LHCN-M2 (cell line): ENCODE measurements around the gene SPTSSB. TPM values are rescaled to one million over a fixed set of nuclear protein-coding genes. Genes with fewer than 3 reads are reported as not detected.

Experiments
- DNase-seq: peaks from one replicate; pipeline ENCODE4 v3.0.0-alpha.2; 2012; ENCODE audit warnings: low read depth
- total RNA-seq: library from RNA; depleted of rRNA; stranded (reverse); fragments of >200 nt; gene quantifications from 2 replicates; pipeline ENCODE4 v1.2.3, GENCODE V29; 2014

Gene SPTSSB
- total RNA-seq, 1 experiment from 2014 or later = not detected

DNA sequence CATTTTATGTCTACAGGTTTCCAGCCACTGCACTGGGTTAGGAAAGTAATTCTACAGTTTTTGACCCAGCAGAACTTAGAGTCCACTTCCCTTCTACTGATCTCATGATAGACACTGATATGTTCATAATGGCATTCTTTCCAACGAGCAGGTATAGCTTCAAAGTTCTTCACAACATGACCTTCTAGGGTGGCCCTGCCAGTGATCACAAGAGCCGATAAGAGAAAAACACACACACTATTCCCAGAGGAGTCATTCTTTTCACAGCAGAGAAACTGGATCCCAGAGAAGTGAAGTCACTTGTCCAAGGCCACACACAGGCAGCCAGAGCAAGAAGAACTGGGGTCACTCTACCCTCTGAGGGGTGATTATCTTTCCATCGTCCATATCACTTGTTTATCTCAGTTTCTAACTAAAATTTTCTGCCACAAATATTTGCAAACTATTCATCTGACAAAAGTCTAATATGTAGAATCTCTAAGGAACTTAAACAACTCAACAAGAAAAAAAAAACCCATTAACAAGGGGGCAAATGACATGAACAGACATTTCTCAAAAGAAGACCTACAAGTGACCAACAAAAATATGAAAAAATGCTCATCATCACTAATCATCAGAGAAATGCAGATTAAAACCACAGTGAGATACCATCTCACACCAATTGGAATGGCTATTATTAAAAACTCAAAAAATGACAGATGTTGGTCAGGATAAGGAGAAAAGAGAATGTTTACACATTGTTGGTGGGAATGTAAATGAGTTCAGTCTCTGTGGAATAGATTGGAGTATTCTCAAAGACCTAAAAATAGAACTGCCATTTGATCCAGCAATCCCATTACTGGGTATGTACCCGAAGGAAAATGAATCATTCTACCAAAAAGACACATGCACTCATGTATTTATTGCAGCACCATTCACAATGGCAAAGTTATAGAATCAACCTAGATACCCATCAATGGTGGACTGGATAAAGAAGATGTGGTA, 31.5 kb downstream of the SPTSSB start:
- peak; percentile 15 for DNase-seq

DNA sequence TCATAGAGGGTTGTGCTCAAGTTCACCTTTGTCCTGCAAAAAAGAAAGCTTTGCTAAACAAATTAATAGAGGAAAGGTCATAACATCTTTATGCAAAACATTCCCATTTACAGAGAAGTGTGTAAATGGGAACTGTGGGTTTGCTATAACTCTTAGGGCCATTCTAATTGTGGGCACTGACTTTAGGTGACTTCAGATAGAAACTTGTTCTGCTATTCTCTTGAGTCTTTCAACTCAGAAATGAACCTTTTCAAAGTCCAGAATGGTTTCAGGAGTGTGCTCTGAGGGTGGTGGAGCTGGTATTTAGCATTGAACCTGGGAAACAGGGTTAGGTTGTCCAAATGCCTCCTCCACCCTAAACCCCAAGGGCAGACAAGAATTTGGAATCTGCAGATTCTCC, 34.0 kb downstream of the SPTSSB start:
- DNase-seq = no peak

DNA sequence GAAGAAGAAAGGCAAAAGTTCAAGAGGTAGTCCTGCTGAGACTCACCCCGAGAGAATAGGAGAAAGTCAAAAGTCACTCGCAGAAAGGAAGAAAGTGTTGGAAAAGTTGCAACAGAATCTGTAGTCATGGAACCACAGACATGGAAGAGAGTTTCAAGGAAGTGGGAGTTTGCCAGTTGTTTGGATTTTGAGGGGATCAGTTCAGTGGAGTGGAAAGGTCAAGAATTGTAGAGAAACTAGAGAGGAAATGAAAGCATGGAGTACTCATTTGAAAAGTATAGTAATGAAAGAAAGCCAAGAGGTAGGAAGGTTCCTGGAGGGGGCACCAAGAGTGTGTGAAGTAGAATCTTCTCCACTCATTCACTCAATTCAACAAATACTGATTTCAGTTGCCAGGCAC, 34.7 kb downstream of the SPTSSB start:
- no peak for DNase-seq

DNA sequence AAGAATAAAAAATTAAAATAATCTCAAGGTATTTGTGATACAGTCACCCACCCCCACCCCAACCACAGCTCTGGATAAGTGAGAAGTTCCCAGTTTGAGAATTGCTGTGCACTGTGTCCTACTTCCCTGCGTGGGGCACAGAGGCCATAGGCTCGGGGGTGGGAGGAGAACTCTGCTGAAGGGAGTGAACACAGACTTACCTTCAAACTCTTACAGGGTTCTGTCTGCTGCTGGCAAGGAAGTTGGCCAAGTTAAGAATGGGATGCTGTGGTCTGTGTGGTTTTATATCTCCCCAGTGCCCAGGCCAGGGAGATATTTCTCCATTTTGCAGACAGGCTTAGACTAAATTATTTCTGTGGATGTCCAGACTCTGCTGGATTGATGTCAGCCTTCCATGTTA, 37.6 kb downstream of the SPTSSB start:
- no peak for DNase-seq

DNA sequence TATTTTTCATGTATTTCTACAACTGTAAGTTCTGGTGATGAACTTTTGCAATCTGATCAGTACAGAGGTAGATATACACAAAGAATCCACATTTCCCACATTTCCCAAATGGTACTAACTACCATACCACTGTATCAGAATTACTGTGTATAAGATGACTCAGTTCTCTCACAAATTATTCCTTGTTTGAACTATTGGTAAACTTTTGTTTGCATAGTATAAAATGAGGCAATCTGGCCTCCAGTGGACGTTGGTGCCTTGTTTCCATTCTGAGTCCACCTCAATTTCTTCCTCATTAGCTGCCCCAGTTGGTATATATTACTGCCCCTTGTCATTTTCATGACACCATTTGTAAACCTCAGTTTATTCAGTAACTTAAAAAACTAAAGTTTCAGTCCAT, 38.5 kb downstream of the SPTSSB start:
- DNase-seq = no peak

DNA sequence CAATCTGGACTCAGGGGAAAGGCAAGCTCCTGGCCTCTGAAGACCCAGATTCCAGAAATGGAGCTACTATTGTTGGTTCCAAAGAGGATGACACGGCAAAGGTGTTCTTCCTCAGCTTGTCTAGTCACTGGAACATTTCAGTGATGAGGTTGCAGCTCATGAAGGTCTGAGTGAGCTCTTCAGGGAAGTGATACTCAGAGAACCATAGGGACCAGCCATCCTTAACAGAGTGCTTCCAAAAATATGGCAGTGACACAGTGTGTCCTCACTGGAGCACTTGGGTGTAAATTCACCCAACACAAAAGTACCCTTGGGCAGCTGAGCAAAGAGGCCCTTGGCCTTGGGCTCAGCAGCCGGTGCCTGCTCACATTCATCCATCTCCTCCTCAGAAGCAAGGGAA, 46.3 kb downstream of the SPTSSB start:
- DNase-seq = no peak

DNA sequence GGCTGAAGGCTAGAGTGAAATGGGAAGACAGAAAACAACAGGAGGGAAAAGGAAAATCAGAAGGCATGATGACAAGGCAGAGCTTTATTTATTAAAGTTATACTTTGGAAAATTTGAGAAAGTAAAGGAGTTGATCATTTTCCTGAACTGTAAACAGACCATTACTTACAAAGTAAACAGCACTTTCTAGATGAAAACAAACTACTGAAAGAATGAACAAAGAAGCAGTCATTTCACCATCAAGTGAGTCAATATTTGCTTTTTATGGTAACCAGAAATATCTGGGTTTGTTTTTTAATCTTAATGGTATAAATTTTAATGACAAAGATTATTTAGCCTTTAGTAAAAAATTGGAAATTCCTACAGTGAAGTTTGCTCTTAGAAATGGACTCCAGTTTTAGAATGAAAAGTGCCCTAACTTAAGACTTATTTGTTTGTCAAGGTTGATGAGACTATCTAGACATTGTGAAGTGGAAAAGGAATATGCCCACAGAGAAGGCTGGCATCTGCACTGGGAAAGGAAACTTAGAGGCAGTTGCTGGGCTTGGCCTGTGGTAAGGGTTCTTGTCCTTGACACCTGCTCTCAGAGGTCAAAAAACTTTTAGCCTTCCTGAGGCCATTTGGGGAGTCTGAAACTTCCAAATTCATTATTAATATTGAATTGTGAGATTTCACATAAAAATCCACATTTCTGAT, 47.2 kb downstream of the SPTSSB start:
- DNase-seq = no peak

DNA sequence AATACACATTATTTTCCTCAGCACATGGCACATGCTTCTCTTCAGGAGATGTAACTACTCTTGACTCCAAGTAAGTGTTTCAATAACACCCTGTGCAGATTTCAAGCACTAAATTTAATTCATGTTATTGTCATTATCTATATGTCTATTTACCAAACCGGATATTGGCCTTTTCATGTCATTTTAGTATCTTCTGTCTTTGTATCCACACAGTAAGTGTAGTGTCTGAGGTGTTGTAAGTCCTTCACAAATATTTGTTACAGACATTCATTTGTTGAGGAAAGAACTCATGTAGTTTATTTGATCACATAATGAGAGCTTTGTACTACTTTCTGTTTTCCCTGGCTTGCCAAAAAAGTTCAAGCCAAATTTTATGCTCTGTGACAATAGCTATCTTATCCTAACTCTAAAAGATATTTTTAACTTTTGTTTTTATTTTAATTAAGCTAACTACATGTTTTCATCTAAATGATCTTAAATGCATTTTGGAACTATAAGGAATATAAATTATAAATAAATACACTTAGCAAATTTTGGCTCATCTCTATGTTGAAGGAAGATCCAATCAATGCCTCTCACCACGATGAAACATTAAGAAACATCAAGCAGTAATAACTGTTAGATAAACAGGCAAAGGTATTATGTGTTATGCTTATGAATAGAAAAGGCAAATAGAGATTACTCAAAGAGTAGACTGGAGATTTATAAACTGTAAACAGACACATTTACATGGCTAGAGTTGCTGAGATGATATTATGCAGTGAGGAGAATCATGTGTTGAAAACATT, 48.3 kb downstream of the SPTSSB start:
- DNase-seq = no peak

DNA sequence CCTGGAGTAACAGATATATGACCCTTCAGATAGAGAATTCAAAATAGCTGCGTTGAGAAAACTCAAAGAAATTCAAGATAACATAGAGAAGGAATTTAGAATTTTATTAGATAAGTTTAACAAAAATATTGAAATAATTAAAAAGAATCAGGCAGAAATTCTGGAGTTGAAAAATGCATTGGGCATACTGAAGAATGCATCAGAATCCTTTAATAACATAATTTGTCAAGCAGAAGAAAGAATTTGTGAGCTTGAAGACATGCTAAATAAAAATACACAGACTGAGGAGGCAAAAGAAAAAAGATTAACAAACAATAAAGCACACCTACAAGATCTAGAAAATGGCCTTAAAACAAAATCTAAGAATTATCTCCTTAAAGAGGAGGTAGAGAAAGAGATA, 50.5 kb downstream of the SPTSSB start:
- DNase-seq = no peak

DNA sequence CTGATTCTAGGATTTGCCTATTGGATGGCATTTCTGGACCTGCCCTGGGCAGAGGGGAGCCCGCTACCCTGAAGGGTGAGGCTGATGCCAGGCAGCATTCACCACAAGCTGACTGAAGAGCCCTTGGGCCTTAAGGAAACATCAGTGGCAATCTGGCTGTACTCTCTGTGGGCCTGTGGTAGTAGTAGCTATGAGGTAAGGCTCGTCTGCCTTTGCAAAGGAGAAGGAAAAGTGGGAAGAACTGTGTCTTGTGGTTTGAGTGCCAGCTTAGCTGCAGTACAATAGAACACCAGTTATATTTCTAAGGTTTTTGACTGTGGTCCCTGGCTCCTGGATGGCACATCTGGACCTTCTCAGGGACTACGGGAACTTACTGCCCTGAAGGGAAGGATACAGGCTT, 51.5 kb downstream of the SPTSSB start:
- DNase-seq = no peak

DNA sequence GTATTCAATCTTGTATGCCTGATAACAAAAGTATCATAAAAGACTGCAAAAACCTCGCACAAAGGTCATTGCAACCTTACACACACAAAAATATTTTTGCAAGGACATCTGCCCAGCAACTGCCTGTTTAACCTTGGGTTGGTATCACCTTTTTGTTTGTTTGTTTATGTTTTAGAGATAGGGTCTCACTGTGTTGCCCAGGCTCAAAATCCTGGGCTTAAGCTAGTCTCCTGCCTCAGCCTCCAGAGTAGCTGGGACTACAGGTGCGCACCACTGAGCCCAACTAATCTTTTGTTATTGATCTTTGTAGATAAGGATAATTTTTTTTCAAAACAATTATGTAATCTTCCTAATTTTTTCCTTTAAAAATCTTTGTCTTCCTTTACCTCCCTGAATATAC, 54.2 kb downstream of the SPTSSB start:
- no peak for DNase-seq

DNA sequence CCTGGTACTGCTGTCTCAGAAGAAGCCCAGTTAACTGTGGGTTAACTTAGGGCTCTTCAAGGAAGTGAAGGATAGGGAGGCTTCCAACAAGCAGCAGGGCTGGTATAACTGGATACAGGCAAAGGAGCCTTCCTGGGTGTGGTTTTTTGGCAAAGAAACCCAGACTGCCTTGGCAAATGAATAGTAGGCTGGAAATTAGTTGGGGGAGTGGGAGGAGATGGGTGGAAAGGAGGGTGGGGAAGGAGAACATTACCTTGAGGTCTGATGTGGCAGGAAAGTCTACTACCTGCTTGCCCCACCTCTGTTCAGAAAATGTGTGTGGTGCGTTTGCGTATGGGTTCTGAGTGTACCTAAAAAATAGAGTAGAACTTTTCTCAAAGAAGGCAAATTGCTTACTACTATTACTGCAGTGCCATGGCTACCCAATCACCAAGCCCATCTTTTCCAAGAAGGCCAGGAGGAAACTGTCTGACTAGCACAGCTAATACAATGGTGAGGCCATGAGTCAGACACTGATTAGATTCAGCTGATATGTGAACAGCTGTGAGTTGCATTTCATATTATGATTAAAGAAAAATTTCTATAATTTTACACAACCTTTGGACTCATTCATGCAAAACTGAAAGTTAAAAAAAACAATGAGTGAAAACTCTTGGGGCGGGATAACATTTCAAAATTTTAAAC, 55.2 kb downstream of the SPTSSB start:
- DNase-seq = peak; percentile 14

DNA sequence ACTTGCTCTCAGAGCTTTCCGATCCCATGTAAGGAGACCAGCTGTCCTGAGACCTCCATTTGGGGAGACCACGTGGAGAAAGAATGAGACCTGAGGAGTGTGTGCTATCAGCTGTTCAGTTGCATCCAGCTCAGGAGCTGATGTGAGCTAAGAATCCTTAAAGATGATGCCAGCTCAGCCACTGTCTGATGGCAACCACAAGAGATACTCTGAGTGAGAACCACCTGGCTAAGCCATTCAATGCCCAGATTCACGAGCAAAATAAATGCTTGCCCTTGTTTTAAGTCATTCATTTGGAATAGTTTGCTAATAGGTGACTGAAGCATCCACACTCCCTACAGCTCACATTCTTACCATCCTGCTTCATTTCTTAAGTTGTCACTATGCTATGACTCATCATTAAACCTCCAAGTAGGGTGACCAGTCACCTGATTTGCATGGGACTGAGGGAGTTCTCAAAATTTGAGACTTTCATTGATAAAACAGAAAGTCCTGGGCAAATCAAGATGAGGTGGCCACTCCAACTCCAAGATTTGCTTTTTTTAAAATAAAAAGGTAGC, 56.4 kb downstream of the SPTSSB start:
- DNase-seq = peak; percentile 13

DNA sequence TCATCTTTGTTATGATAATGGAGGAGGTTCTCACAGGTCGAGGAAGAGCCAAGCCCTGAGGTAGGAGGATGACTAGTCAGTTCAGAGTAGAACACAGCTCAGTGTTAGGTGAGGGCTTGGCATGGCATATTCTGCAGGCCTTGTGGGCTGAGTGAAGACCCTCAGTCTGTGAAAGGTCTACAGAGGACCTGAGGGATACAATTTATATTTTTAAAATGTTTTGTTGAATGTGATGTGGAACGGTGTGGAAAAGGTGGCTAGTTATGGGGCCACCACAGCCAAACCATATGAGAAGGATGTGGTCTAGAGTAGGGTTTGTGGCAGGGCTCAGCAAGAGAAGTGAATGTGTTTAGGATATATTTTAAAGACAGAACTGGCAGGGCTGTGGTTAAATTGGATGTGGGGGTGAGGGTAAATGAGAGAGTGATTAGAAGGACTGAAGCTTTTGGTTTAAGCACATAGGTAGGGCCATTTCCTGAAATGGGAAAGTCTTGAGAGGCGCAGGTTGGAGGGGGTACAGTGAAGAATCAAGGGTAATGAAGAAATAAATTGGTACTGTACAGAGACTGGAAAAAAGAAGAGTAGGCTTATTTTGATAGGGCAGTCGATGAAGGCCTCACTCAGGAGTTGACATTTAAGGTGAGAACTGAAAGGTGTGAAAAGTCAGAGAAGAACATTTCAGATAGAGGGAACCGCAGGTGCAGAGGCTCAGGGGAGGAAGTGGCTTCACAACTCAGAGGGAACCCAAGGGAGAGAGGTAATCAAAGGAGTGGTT, 60.5 kb downstream of the SPTSSB start:
- DNase-seq = no peak

DNA sequence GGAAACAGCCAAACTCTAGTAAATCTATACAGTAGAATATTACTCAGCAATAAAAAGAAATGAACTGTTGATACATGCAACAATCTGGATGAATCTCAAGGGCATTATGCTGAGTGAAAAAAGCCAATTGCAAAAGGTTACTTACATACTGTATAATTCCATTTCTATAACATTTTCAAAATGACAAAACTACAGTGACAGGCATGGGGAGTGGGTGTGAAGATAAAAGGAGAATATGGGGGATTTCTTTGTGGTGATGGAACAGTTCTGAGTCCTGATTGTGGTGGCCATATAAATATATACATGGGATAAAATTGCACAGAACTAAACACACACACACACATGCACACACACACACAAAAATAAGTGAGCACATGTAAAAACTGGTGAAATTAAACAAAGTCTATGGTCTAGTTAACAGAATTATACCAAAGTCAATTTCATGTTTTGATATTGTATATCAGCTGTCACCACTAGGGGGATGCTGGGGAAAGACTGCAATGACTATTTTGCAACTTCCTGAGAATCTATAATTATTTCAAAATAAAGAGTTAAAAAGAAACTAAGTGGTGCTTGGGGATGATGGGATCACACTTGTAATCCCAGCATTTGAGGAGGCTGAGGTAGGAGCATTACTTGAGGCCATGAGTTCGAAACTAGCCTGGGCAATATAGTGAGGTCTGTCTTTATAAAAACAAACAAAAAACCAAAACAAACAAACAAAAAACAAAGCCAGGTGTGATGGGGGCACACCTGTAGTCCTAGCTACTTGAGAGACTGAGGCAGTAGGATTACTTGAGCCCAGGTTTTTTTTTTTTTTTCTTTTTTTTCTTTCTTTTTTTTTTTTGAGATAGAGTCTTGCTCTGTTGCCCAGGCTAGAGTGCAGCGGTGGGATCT, 66.0 kb downstream of the SPTSSB start:
- DNase-seq = peak; percentile 13

DNA sequence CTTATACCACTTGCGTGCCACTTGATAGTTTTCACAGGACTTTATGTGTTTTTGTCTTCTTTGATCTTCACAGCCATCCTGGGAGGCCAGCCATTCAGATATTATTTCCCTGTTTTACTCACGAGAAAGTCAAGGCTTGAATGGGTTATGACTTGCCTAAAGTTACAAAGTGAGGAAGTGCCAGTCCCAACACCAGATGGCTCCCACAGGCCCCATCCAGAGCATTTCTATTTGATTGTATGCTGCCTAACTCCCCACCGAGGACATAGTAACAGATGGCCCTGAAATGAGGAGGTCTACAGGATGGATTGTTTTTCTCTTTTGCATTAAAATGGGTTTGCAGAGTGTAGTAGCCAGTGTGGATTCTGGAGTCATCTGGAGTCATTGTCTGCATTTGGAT, 74.5 kb downstream of the SPTSSB start:
- DNase-seq = no peak

DNA sequence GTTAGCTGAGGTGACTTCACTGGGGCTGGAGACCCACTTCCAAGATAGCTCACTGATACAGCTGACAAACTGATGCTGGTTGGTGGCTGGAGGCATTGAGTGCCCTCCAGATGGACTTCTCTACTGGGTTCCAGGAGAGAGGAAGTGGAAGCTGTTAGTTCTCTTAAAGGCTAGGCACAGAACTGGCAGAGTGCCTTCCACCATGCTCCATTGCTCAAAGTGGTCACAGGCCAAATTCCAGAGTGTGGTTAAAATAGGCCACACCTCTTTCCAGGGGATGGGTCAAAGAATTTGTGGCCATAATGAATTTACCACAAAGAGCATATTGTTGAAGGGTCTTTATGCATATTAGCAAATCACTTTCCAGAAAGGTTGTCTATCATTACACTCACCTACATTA, 76.0 kb downstream of the SPTSSB start:
- DNase-seq = peak; percentile 8
